ENCODE measurements around the gene FAM162A.

The FAM162A gene

GRCh38 chr3:122392868-122393844 is 9.2 kb downstream of the FAM162A start:
- in situ Hi-C loops (cut with MboI; ENCODE audit: low sequenced_read_pairs, unreplicated experiment): loop anchor here (10.0 kb wide), 1 partner anchor 292 kb away; the partner anchor contains the start of gene PARP14
- DNase-seq (ENCODE audit: low spot score): peak; percentile 30
- TF ChIP-seq, protein P1, sequence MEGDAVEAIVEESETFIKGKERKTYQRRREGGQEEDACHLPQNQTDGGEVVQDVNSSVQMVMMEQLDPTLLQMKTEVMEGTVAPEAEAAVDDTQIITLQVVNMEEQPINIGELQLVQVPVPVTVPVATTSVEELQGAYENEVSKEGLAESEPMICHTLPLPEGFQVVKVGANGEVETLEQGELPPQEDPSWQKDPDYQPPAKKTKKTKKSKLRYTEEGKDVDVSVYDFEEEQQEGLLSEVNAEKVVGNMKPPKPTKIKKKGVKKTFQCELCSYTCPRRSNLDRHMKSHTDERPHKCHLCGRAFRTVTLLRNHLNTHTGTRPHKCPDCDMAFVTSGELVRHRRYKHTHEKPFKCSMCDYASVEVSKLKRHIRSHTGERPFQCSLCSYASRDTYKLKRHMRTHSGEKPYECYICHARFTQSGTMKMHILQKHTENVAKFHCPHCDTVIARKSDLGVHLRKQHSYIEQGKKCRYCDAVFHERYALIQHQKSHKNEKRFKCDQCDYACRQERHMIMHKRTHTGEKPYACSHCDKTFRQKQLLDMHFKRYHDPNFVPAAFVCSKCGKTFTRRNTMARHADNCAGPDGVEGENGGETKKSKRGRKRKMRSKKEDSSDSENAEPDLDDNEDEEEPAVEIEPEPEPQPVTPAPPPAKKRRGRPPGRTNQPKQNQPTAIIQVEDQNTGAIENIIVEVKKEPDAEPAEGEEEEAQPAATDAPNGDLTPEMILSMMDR (IDR thresholded peaks at IDR 0.05; ENCODE audit: borderline replicate concordance, control extremely low read depth, extremely low read depth, insufficient read depth, missing control alignments): peak; percentile 61

- TF ChIP-seq, protein P1 (IDR thresholded peaks at IDR 0.05; ENCODE audit: borderline replicate concordance, control extremely low read depth, extremely low read depth, insufficient read depth, missing control alignments): no peak
- in situ Hi-C loops (cut with MboI; ENCODE audit: low sequenced_read_pairs, unreplicated experiment): loop anchor here (10.0 kb wide), 1 partner anchor 291 kb away; the partner anchor contains the start of gene PARP14
- no peak for DNase-seq (ENCODE audit: low spot score)
These were observed 10.2 kb downstream of the FAM162A start for GRCh38 chr3:122394173-122394572.

DNA sequence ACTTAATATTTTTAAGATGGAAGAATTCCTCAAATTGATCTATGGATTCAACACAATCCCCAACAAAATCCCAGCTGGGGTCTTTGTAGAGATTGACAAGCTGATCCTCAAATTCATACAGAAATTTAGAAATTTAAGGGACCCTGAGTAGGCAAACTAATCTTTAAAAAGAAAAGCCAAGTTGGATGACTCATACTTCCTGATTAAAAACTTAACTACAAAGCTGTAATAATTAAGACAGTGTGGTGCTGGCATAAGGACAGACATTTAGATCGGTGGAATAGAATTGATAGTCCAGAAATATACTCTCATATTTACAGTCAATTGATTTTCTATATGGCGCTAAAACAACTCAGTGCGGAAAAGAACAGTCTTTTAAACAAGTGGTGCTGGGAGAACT is 11.6 kb downstream of the FAM162A start:
- DNase-seq (ENCODE audit: low spot score): no peak
- in situ Hi-C loops (cut with MboI; ENCODE audit: low sequenced_read_pairs, unreplicated experiment): loop anchor here (10.0 kb wide), 1 partner anchor 289 kb away; the partner anchor contains the start of gene PARP14
- TF ChIP-seq, protein P1 (IDR thresholded peaks at IDR 0.05; ENCODE audit: borderline replicate concordance, control extremely low read depth, extremely low read depth, insufficient read depth, missing control alignments): no peak

- DNase-seq (ENCODE audit: low spot score): no peak
- TF ChIP-seq, protein P1 (IDR thresholded peaks at IDR 0.05; ENCODE audit: borderline replicate concordance, control extremely low read depth, extremely low read depth, insufficient read depth, missing control alignments): no peak
- in situ Hi-C loops (cut with MboI; ENCODE audit: low sequenced_read_pairs, unreplicated experiment): loop anchor here (10.0 kb wide), 1 partner anchor 288 kb away; the partner anchor contains the start of gene PARP14
These were observed 12.5 kb downstream of the FAM162A start for GRCh38 chr3:122396511-122396910.

DNA sequence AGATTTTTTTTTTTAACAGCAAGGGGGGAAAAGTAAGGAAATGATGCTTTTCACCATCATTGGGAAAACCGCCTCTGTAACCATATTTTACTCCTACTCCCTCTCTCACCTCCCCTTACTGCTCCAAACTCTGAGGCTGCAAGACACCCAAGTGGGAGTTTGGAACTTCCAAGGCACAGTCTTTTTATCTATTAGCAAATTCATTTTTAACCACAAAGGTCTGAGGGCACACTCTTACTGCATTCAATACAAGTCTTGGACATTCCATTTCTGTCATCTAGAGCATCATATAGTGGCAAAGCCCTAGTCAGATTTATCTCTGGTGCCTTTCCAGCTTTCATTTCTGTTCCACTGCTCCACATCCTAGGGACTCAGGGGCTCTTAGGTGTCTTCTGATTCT is 13.2 kb downstream of the FAM162A start:
- TF ChIP-seq, protein P1 (IDR thresholded peaks at IDR 0.05; ENCODE audit: borderline replicate concordance, control extremely low read depth, extremely low read depth, insufficient read depth, missing control alignments): no peak
- no peak for DNase-seq (ENCODE audit: low spot score)
- in situ Hi-C loops (cut with MboI; ENCODE audit: low sequenced_read_pairs, unreplicated experiment): loop anchor here (10.0 kb wide), 1 partner anchor 288 kb away; the partner anchor contains the start of gene PARP14

- no peak for DNase-seq (ENCODE audit: low spot score)
- in situ Hi-C loops (cut with MboI; ENCODE audit: low sequenced_read_pairs, unreplicated experiment): loop anchor here (10.0 kb wide), 1 partner anchor 286 kb away; the partner anchor contains the start of gene PARP14
- TF ChIP-seq, protein P1 (IDR thresholded peaks at IDR 0.05; ENCODE audit: borderline replicate concordance, control extremely low read depth, extremely low read depth, insufficient read depth, missing control alignments): no peak
These were observed 14.9 kb downstream of the FAM162A start for GRCh38 chr3:122398920-122399319.
